ENCODE data around the gene NEK7. TPM values are rescaled to one million over a fixed set of nuclear protein-coding genes. Genes with fewer than 3 reads are reported as not detected.

NEK7 gene
- total RNA-seq, 1 donor, result 376 TPM

DNA sequence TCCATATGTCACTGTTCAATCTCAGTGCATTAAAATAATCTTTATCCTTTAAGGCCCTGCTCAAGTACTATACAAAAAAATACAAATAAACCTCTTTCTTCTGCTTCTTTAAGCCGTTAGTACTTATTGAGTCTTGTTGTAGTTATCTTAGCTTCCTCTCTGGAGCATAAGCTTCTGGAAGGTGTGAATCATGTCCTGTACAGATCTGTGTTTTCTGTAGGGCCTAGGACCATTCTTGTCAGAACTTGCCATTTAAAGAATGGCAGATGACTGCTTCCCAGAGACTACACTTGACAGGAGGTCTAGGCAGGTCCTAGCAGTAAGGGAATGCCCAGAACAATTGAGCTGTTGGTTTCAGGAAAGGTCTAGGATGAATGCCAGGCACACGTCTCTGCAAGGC lies 12.9 kb downstream of the NEK7 start:
- peak overlapping the region; percentile 24 for H3K27ac ChIP-seq (ENCODE audit: low read depth, low read length)
- H3K4me1 ChIP-seq (ENCODE audit: insufficient read depth, low read length), result peaks cover 68% of the 10 kb centered on the region
- H3K79me2 ChIP-seq (ENCODE audit: insufficient read depth, low read length), result peaks cover 99% of the 10 kb centered on the region
- no peak overlapping the region for H2AFZ ChIP-seq (ENCODE audit: low read length)
- peaks cover 8% of the 10 kb centered on the region for H3K36me3 ChIP-seq (ENCODE audit: insufficient read depth, low read length)
- peak overlapping the region; percentile 8 for H3K4me2 ChIP-seq (ENCODE audit: insufficient read depth, low read length)
- no peaks in the 10 kb centered on the region for H3K27me3 ChIP-seq (ENCODE audit: insufficient read depth, low read length)
- H3K4me3 ChIP-seq (ENCODE audit: insufficient read depth, low read length), result no peak overlapping the region
- TF ChIP-seq, protein P1, sequence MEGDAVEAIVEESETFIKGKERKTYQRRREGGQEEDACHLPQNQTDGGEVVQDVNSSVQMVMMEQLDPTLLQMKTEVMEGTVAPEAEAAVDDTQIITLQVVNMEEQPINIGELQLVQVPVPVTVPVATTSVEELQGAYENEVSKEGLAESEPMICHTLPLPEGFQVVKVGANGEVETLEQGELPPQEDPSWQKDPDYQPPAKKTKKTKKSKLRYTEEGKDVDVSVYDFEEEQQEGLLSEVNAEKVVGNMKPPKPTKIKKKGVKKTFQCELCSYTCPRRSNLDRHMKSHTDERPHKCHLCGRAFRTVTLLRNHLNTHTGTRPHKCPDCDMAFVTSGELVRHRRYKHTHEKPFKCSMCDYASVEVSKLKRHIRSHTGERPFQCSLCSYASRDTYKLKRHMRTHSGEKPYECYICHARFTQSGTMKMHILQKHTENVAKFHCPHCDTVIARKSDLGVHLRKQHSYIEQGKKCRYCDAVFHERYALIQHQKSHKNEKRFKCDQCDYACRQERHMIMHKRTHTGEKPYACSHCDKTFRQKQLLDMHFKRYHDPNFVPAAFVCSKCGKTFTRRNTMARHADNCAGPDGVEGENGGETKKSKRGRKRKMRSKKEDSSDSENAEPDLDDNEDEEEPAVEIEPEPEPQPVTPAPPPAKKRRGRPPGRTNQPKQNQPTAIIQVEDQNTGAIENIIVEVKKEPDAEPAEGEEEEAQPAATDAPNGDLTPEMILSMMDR (IDR thresholded peaks at IDR 0.05; ENCODE audit: extremely low read depth, low read depth, low read length), result no peak
- H4K20me1 ChIP-seq (ENCODE audit: insufficient read depth, low read length), result peaks cover 83% of the 10 kb centered on the region
- no peak for DNase-seq (ENCODE audit: insufficient read length, low spot score, missing footprints)
- H3K9me3 ChIP-seq (ENCODE audit: low read depth, low read length), result no peaks in the 10 kb centered on the region

DNA sequence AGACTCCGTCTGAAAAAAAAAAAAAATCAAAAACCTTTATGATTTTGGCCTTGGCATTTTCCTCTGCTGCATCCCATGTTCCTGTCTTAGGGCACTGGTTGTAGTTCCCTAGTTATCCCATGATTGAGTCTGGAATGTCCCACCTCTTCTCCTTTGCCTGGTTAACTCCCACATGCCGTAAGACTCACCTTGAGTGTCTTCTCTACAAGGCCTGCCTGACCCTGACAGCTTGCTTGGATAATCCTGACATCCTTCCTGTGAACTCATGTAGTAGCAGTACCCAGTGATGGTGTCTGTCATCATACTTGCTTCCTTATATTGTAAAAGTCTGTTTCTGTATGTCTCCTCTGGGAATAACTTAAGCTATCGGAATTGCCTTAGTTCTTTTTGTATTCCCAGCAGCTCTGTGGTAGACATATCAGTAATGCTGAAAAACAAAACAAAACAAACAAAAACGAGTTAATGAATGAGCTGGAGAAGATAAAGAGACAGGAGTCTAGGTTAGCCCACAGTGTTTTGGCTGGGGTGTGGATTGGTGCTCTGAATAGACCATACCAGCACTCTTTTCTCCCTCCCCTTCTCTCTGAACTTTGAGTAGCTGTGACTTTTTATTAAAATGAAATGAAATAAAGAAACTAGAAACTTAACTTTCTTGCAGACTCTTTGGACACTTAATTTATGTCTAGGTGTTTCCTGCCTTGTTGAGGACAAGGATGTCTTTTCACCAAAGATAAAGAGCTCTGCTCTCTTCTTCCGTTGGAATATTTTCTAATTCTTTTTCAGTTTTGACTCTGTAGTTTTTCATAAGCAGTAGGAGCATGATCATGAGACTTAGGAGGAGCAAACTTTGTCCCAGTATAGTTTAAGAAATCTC lies 15.1 kb downstream of the NEK7 start:
- Histone ChIP-seq H3K4me2 (ENCODE audit: insufficient read depth, low read length) (peak overlapping the region; percentile 38), H3K4me1 (ENCODE audit: insufficient read depth, low read length) (peaks cover 79% of the 10 kb centered on the region), H3K79me2 (ENCODE audit: insufficient read depth, low read length) (peaks cover 99% of the 10 kb centered on the region), H3K9me3 (ENCODE audit: low read depth, low read length) (no peaks in the 10 kb centered on the region), H3K4me3 (ENCODE audit: insufficient read depth, low read length) (no peak overlapping the region), H2AFZ (ENCODE audit: low read length) (no peak overlapping the region), H3K27me3 (ENCODE audit: insufficient read depth, low read length) (no peaks in the 10 kb centered on the region), H3K27ac (ENCODE audit: low read depth, low read length) (peak overlapping the region; percentile 25), H4K20me1 (ENCODE audit: insufficient read depth, low read length) (peaks cover 81% of the 10 kb centered on the region), H3K36me3 (ENCODE audit: insufficient read depth, low read length) (no peaks in the 10 kb centered on the region)
- no peak for DNase-seq (ENCODE audit: insufficient read length, low spot score, missing footprints)
- TF ChIP-seq, protein P1 (IDR thresholded peaks at IDR 0.05; ENCODE audit: extremely low read depth, low read depth, low read length), result no peak

DNA sequence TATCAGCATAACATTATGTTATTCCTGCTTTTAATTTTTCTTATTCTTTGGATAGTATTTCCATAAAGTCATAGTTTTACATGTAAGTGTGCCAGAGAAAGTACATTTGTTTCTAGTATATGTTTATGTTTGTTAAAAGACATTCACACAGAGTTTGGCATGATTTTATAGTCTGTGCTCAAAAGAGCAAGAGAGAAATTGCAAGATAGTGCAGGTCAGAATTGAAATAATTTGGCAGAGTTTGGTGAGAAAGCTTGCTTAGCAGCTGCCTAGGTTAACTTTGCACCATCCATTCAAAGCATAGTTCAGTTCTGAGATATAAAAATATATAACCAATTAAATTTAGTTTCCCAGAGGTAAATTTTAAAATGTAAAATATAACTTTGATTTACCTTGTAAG lies 17.0 kb downstream of the NEK7 start:
- H3K27me3 ChIP-seq (ENCODE audit: insufficient read depth, low read length), result no peaks in the 10 kb centered on the region
- H3K4me2 ChIP-seq (ENCODE audit: insufficient read depth, low read length), result peak overlapping the region; percentile 34
- H3K9me3 ChIP-seq (ENCODE audit: low read depth, low read length), result no peaks in the 10 kb centered on the region
- DNase-seq (ENCODE audit: insufficient read length, low spot score, missing footprints), result no peak
- H3K79me2 ChIP-seq (ENCODE audit: insufficient read depth, low read length), result peaks cover 99% of the 10 kb centered on the region
- H2AFZ ChIP-seq (ENCODE audit: low read length), result no peak overlapping the region
- H4K20me1 ChIP-seq (ENCODE audit: insufficient read depth, low read length), result peaks cover 62% of the 10 kb centered on the region
- H3K36me3 ChIP-seq (ENCODE audit: insufficient read depth, low read length), result no peaks in the 10 kb centered on the region
- no peak overlapping the region for H3K4me3 ChIP-seq (ENCODE audit: insufficient read depth, low read length)
- H3K27ac ChIP-seq (ENCODE audit: low read depth, low read length), result peak overlapping the region; percentile 85
- TF ChIP-seq, protein P1 (IDR thresholded peaks at IDR 0.05; ENCODE audit: extremely low read depth, low read depth, low read length), result no peak
- H3K4me1 ChIP-seq (ENCODE audit: insufficient read depth, low read length), result peaks cover 77% of the 10 kb centered on the region

DNA sequence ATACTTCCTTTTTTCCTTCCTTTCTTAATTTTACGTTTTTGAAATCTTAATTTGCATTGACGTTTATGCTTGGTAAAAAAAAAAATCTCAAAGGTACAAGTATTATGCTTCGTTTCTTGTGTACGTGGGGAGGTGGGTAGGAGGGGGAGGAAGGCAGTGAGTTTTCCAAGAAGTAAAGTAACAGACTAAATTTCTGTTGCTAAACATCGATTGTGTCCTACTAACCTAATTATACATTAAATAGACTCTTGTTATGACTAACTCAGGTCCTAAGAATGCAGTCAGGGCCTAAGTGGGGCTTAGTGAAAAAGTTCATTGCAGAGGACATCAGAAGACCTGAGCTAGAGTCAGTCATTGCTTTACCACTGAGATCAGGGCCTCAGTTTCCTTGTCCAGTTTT lies 17.5 kb downstream of the NEK7 start:
- no peaks in the 10 kb centered on the region for H3K27me3 ChIP-seq (ENCODE audit: insufficient read depth, low read length)
- no peaks in the 10 kb centered on the region for H3K9me3 ChIP-seq (ENCODE audit: low read depth, low read length)
- H3K27ac ChIP-seq (ENCODE audit: low read depth, low read length), result peak overlapping the region; percentile 85
- peak overlapping the region; percentile 34 for H3K4me2 ChIP-seq (ENCODE audit: insufficient read depth, low read length)
- no peaks in the 10 kb centered on the region for H3K36me3 ChIP-seq (ENCODE audit: insufficient read depth, low read length)
- H2AFZ ChIP-seq (ENCODE audit: low read length), result no peak overlapping the region
- H3K79me2 ChIP-seq (ENCODE audit: insufficient read depth, low read length), result peaks cover 99% of the 10 kb centered on the region
- peaks cover 77% of the 10 kb centered on the region for H3K4me1 ChIP-seq (ENCODE audit: insufficient read depth, low read length)
- TF ChIP-seq, protein P1 (IDR thresholded peaks at IDR 0.05; ENCODE audit: extremely low read depth, low read depth, low read length), result no peak
- no peak for DNase-seq (ENCODE audit: insufficient read length, low spot score, missing footprints)
- H3K4me3 ChIP-seq (ENCODE audit: insufficient read depth, low read length), result no peak overlapping the region
- peaks cover 63% of the 10 kb centered on the region for H4K20me1 ChIP-seq (ENCODE audit: insufficient read depth, low read length)
